Measurements from ENCODE around the gene SHOC1.
A peak's percentile ranks its signal among the peaks of the same experiment; 100 is the strongest.

The SHOC1 gene

DNA sequence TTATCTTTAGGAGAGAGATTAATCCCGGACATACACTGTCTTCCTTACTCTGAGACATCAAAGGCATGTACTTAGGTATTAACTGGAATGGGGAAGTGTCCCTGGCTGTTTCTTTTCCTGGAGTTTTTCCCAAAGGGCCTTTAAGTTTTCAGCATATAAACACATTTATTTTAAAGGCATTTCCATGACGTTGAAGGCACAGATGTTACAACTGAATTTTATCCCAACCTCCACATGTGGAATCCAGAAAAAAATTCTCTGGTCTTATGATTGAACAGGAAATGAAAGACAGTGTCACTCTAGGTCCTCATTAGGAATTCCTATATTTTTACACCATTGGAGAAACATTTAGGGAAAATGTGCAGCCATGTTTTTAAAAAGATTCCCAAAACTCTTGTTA, 41.6 kb upstream of the SHOC1 start:
- TF ChIP-seq, protein P1, sequence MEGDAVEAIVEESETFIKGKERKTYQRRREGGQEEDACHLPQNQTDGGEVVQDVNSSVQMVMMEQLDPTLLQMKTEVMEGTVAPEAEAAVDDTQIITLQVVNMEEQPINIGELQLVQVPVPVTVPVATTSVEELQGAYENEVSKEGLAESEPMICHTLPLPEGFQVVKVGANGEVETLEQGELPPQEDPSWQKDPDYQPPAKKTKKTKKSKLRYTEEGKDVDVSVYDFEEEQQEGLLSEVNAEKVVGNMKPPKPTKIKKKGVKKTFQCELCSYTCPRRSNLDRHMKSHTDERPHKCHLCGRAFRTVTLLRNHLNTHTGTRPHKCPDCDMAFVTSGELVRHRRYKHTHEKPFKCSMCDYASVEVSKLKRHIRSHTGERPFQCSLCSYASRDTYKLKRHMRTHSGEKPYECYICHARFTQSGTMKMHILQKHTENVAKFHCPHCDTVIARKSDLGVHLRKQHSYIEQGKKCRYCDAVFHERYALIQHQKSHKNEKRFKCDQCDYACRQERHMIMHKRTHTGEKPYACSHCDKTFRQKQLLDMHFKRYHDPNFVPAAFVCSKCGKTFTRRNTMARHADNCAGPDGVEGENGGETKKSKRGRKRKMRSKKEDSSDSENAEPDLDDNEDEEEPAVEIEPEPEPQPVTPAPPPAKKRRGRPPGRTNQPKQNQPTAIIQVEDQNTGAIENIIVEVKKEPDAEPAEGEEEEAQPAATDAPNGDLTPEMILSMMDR (conservative IDR thresholded peaks at IDR 0.05; ENCODE audit: low read depth, low read length) = no peak
- no peak for DNase-seq (ENCODE audit: low read depth)
- no peak overlapping the region for H3K4me3 ChIP-seq (ENCODE audit: low read length)

DNA sequence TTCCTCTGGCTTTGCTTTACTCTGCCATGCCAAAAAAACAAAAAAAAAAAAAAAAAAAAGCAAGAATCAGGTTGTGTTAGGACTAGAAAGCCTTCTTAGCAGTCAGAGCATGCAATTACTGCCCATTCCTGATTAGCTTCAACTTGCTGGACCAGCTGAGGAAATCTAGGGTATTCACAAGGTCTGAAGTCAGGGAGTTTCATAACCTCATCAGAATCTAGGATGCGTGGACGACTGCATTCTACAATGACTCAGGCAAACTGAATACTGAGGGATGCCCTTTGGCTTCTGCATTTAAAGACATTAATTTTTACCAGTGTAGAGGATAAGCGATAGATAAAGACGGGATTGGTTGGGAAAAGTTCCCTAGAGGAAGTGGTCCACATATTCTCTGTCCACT, 39.2 kb upstream of the SHOC1 start:
- no peak overlapping the region for H3K4me3 ChIP-seq (ENCODE audit: low read length)
- TF ChIP-seq, protein P1 (conservative IDR thresholded peaks at IDR 0.05; ENCODE audit: low read depth, low read length) = no peak
- DNase-seq (ENCODE audit: low read depth) = no peak

DNA sequence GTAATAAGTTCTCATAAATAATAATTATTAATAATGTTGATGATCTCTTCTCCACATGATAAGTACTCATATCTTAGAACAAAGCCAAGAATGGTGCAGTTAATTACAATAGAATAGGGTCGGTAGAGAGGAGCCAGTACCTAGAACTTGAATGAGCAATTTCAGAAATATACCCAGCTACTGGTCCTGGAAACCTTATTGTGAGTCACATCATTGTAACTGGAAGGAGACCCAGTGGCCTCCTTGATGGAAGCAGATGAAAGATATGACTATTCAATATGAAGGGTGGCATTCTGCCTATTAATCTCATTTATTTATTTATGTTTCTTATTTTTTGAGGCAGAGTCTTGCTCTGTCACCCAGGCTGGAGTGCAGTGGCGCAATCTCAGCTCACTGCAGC, 37.7 kb upstream of the SHOC1 start:
- no peak for DNase-seq (ENCODE audit: low read depth)
- TF ChIP-seq, protein P1 (conservative IDR thresholded peaks at IDR 0.05; ENCODE audit: low read depth, low read length) = no peak
- no peak overlapping the region for H3K4me3 ChIP-seq (ENCODE audit: low read length)

DNA sequence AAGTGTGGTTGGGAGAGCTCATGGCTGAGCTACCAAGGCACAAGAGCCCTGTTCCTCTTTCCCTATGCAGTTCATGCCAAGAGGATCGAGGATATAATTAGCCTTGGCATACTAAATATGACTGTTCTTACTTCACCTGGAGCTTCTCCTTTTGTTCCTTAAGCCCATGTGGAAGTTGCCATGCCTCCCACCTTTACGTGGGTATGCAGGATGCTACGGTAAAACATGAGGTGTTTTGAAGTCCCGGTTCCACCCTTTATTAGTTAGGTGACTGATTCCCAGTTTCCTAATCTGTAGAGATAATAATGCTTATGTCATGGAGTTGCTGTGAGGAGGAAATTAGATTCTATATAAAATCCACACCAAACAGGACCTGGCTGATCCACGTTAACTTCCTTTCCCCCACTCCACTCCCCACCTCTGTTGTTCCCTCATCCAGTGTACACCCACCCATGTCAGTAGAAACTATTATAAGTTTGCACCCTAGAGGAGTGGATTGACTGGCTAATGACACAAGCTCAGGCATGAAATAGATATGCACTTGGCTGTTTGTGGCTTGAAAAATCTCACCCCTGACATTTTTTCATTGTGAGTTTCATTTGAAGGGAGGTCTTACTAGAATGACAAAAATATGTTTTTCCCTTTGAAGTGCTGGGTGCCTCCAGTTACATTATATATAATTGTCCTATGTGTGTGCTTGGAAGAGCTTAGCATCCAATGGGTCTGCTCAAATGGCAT, 36.8 kb upstream of the SHOC1 start:
- TF ChIP-seq, protein P1 (conservative IDR thresholded peaks at IDR 0.05; ENCODE audit: low read depth, low read length) = no peak
- no peak overlapping the region for H3K4me3 ChIP-seq (ENCODE audit: low read length)

DNA sequence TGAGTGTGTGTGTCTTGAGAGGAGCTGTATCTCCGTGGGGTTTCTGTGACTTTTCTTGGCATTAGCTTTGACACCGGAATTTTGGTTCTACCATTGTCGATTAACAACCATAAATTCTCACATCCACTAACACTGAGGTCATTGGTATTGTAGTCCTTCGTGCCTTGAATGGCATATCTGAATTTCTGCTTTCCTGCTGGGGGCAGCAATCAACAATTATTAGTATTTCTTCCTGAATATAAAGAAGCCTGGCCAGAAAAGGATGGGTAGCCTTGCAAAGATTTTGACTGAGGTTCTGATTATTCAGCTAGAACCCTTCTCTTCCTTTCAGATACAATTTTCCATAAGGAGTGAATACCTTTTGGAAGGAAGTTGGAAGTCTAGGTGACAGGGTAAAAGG, 33.5 kb upstream of the SHOC1 start:
- TF ChIP-seq, protein P1 (conservative IDR thresholded peaks at IDR 0.05; ENCODE audit: low read depth, low read length) = no peak
- H3K4me3 ChIP-seq (ENCODE audit: low read length) = no peak overlapping the region
- no peak for DNase-seq (ENCODE audit: low read depth)

More for the DNA sequence above, 36.8 kb upstream of the SHOC1 start:
- DNase-seq (ENCODE audit: low read depth) = no peak

DNA sequence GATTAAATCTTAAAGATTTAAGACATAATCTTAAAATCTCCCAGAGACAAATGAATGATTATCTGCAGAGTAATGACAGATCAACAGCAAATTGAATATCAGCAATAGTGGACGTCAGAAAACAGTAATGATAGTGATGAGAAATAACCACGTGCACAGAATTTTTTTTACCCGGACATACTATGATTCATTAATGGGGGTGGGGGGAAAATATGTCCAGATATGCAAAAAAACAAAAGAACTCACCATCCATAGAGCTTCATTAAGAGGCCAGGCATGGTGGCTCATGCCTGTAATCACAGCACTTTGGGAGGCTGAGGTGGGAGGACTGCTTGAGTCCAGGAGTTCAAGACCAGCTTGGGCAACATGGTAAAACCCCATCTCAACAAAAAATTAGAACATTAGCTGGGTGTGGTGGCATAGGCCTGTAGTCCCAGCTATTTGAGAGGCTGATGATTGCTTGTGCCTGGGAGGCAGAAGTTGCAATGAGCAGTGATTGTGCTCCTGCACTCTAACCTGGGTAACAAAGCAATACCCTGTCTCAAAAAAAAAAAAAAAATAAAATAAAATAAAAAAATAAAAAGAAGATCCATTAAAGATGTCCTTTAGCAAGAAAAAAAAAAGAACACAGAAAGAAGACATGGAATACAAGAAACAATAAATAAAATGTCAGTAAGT, 30.9 kb upstream of the SHOC1 start:
- peak; percentile 27 for DNase-seq (ENCODE audit: low read depth)
- no peak overlapping the region for H3K4me3 ChIP-seq (ENCODE audit: low read length)
- TF ChIP-seq, protein P1 (conservative IDR thresholded peaks at IDR 0.05; ENCODE audit: low read depth, low read length) = no peak

All from retinal pigment epithelial cell (primary cell).